Mesothelial cell of epicardium (in vitro differentiated cells): ENCODE data around the gene NOTCH3. TPM values are rescaled to one million over a fixed set of nuclear protein-coding genes. Genes with fewer than 3 reads are reported as not detected.

ENCODE experiments used
- DNase-seq, 2 experiments: peaks; one replicate each; pipeline ENCODE4 v3.0.0; 2021; ENCODE audit warnings: low spot score in 2 of 2; ENCODE audit not compliant: unreplicated experiment in 2 of 2
- H3K27ac Mint-ChIP-seq: 2 replicates; pipeline ENCODE4 v1.8.0; 2021; ENCODE audit warnings: mixed read lengths
- H3K27me3 Mint-ChIP-seq: 2 replicates; pipeline ENCODE4 v1.8.0; 2021; ENCODE audit warnings: low read depth, mixed read lengths
- H3K36me3 Mint-ChIP-seq: 2 replicates; pipeline ENCODE4 v1.8.0; 2021; ENCODE audit warnings: mixed read lengths
- H3K4me1 Mint-ChIP-seq: 2 replicates; pipeline ENCODE4 v1.8.0; 2021; ENCODE audit warnings: mixed read lengths
- H3K4me3 Mint-ChIP-seq: 2 replicates; pipeline ENCODE4 v1.8.0; 2021; ENCODE audit warnings: mild to moderate bottlenecking, moderate library complexity, mixed read lengths
- H3K9me3 Mint-ChIP-seq: 2 replicates; pipeline ENCODE4 v1.8.0; 2021; ENCODE audit warnings: mixed read lengths
- CTCF ChIP-seq: fragments of 200-600 bp; sonication (generic); IDR thresholded peaks from one replicate; pipeline ENCODE4 v1.5.0; 2021; ENCODE audit warnings: antibody characterized with exemption; ENCODE audit not compliant: unreplicated experiment
- total RNA-seq: library from RNA; stranded (reverse); gene quantifications from 3 replicates; pipeline ENCODE4 v1.2.1, GENCODE V29; 2021

Gene NOTCH3
- total RNA-seq, 1 donor from 2014 or later: 204 TPM

GRCh38 chr19:15210323-15210781 lies 9.6 kb upstream of the NOTCH3 start:
- Mint-ChIP-seq H3K27ac (no peak overlapping the region), H3K4me3 (no peak overlapping the region), H3K27me3 (no peaks in the 10 kb centered on the region), H3K9me3 (no peaks in the 10 kb centered on the region), H3K36me3 (no peaks in the 10 kb centered on the region), H3K4me1 (no peaks in the 10 kb centered on the region)
- no peak for DNase-seq
- TF ChIP-seq CTCF: no peak

DNA sequence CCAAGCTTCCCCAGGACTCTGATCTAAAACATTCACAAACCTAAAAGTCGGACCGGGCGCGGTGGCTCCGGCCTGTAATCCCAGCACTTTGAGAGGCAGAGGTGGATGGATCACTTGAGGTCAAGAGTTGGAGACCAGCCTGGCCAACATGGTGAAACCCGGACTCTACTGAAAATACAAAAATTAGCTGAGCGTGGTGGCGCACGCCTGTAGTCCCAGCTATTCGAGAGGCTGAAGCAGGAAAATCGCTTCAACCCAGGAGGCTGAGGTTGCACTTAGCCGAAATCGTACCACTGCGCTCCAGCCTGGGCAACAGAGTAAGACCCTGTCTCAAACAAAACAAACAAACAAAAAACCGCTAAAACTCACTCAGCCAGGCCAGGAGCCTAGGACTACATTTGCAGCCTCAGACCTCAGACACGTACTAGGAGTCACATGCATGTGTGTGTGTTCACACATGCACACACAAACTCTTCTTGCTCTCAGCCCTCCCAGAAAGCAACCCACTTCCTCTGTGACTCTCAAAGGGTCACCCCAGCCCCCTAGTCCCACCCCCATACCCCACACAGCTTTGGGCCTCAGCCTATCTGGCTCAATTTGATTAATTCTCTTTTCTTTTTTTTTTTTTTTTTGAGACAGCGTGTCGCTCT lies 704 bp upstream of the NOTCH3 start:
- Mint-ChIP-seq H3K27ac (peak overlapping the region; percentile 61), H3K27me3 (no peaks in the 10 kb centered on the region), H3K4me1 (peaks cover 18% of the 10 kb centered on the region), H3K4me3 (peak overlapping the region; percentile 75), H3K36me3 (no peaks in the 10 kb centered on the region), H3K9me3 (no peaks in the 10 kb centered on the region)
- TF ChIP-seq CTCF: no peak
- DNase-seq: no peak

DNA sequence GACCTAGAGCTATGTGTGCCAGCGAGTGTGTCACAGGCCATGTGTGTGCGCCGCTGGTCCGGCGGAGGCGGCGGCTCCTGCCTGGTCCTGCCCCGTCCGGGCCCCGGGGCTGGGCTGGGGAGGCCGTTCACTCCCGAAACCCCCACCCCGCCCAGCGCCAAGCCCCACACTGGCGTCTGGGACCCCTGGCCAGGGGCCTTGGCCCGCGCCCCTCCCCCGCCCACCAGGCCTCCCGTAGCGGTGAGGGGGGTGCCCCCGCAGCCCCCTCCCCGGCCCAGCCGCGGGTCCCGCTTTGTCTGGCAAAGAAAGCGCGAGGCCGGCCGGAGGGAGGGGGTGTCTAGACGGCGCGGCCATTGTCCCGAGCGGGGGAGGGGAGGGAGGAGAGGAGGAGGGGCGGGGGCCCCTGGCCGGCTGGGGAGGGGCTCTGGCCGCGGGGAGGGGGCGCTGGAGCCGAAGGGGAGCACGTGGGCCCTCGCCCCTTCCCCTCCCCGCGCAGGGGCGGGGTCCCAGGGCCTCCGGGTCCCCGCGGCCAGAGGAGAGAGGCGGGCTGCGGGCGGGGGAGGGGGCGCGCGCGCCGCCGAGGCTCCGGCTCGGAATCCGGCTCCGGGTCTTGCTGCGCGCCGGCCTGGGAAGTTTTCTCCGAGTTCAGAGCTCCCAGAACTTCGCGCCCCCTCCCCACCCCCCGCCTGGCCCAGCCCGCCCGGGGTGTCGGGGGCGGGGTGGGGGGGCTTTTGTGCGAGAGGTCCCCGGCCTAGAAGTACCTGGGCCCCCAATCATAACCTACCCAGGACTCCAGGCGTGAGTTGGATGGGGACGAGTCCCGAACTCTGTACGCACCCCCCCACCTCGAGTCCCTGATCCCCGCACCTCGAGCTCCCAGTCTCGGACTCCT lies 888 bp downstream of the NOTCH3 start:
- Mint-ChIP-seq H3K36me3 (no peaks in the 10 kb centered on the region), H3K27ac (peak overlapping the region; percentile 86), H3K27me3 (no peaks in the 10 kb centered on the region), H3K4me3 (peak overlapping the region; percentile 76), H3K4me1 (peaks cover 18% of the 10 kb centered on the region), H3K9me3 (no peaks in the 10 kb centered on the region)
- no peak for TF ChIP-seq CTCF
- peak; percentile 65 to 81 for DNase-seq

GRCh38 chr19:15198951-15199660 lies 1.7 kb downstream of the NOTCH3 start:
- Mint-ChIP-seq H3K4me3 (peak overlapping the region; percentile 76), H3K4me1 (peaks cover 25% of the 10 kb centered on the region)
- no peak for TF ChIP-seq CTCF

DNA sequence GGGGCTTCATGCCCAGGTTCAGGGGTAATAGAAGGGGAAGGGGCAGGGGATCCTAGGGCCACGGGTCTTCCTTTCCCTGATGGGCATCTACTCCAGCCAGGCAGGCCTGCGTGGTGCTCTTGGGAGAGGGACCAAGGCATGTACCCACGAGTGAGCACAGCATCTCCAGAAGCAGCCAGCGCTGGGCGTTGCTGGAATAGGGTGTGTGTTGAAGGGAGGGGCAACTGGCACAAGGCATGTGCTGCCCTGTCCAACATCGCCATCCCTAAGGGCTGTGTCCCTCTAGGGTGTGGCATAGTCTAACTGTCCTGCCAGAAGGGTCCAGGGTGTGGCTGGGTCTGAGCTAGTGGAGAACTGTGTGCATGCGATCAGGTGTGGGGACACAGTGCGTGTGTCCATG lies 2.9 kb downstream of the NOTCH3 start:
- Mint-ChIP-seq H3K9me3 (no peaks in the 10 kb centered on the region), H3K4me1 (peaks cover 25% of the 10 kb centered on the region), H3K27ac (peak overlapping the region; percentile 35), H3K36me3 (no peaks in the 10 kb centered on the region), H3K4me3 (peak overlapping the region; percentile 43), H3K27me3 (no peaks in the 10 kb centered on the region)
- no peak for TF ChIP-seq CTCF
- no peak for DNase-seq

More at GRCh38 chr19:15198951-15199660, 1.7 kb downstream of the NOTCH3 start:
- Mint-ChIP-seq H3K36me3 (no peaks in the 10 kb centered on the region), H3K9me3 (no peaks in the 10 kb centered on the region), H3K27ac (peak overlapping the region; percentile 86), H3K27me3 (no peaks in the 10 kb centered on the region)
- DNase-seq: no peak
